NCI-H1694 treated with DMSO at 0.1 percent for 48 hours (cell line): ENCODE measurements around the gene ZNF831.

ENCODE experiments used
- DNase-seq: peaks from one replicate; lab custom pipeline; 2025; lab: John Stamatoyannopoulos, UW

Gene ZNF831

GRCh38 chr20:59163631-59164530, at the start of gene ZNF831:
Gene ZNF831 (plus strand): TSS chr20:59163821. CDS start chr20:59191020, 27,199 bp downstream.
- no peak for DNase-seq

GRCh38 chr20:59117526-59117925, 46.1 kb upstream of the ZNF831 start:
- DNase-seq = no peak

- no peak for DNase-seq
Measured at GRCh38 chr20:59118855-59119254, 44.8 kb upstream of the ZNF831 start.

GRCh38 chr20:59120491-59120890, 43.1 kb upstream of the ZNF831 start:
- no peak for DNase-seq

- DNase-seq = no peak
Measured at GRCh38 chr20:59120919-59121318, 42.7 kb upstream of the ZNF831 start.

- no peak for DNase-seq
Measured at GRCh38 chr20:59121714-59122565, 41.7 kb upstream of the ZNF831 start.

GRCh38 chr20:59122566-59122919, 41.1 kb upstream of the ZNF831 start:
- DNase-seq = no peak

GRCh38 chr20:59123011-59123677, 40.5 kb upstream of the ZNF831 start:
- no peak for DNase-seq

GRCh38 chr20:59123678-59124255, 39.9 kb upstream of the ZNF831 start:
- DNase-seq = no peak

- peak; percentile 94 for DNase-seq
Measured at GRCh38 chr20:59124296-59125029, 39.2 kb upstream of the ZNF831 start.

GRCh38 chr20:59125332-59125731, 38.3 kb upstream of the ZNF831 start:
- no peak for DNase-seq

GRCh38 chr20:59125836-59126235, 37.8 kb upstream of the ZNF831 start:
- DNase-seq = no peak

- DNase-seq = no peak
Measured at GRCh38 chr20:59127839-59128238, 35.8 kb upstream of the ZNF831 start.

GRCh38 chr20:59131551-59132285, 31.9 kb upstream of the ZNF831 start:
- no peak for DNase-seq

GRCh38 chr20:59134182-59134581, 29.4 kb upstream of the ZNF831 start:
- DNase-seq = no peak

- no peak for DNase-seq
Measured at GRCh38 chr20:59135093-59135492, 28.5 kb upstream of the ZNF831 start.

- DNase-seq = no peak
Measured at GRCh38 chr20:59136027-59136426, 27.6 kb upstream of the ZNF831 start.

GRCh38 chr20:59137532-59137931, 26.1 kb upstream of the ZNF831 start:
- DNase-seq = peak; percentile 36

GRCh38 chr20:59138114-59138748, 25.4 kb upstream of the ZNF831 start:
- DNase-seq = no peak

- DNase-seq = no peak
Measured at GRCh38 chr20:59139998-59140397, 23.6 kb upstream of the ZNF831 start.
